MCF 10A (cell line): ENCODE measurements around the gene CCDC83. TPM values are rescaled to one million over a fixed set of nuclear protein-coding genes. Genes with fewer than 3 reads are reported as not detected.
"Not testable (repeated sequence)": the region's sequence is repeated elsewhere in the genome, so short reads cannot be mapped to it uniquely, and the experiment has no call there.

ENCODE experiments used
- BruUV-seq: library from RNA; stranded (reverse); fragments of 400-500 nt; replicated peaks from 2 replicates; lab custom pipeline; 2021; lab: Mats Ljungman, UMichigan
- CTCF ChIA-PET: fragments of 300-600 bp; sonication (Branson Sonifier 250); formaldehyde crosslinking; extraction: SDS; loops from one replicate; lab custom pipeline; 2021; ENCODE audit warnings: antibody characterized with exemption, inconsistent platforms; lab: Yijun Ruan, JAX
- POLR2A ChIA-PET: fragments of 300-600, 350-650 bp; sonication (Branson Sonifier 250); formaldehyde crosslinking; extraction: SDS; loops from one replicate; lab custom pipeline; 2020; ENCODE audit warnings: antibody characterized with exemption, inconsistent platforms; lab: Yijun Ruan, JAX
- DNase-seq: peaks from one replicate; pipeline ENCODE4 v3.0.0-alpha.2; 2018; ENCODE audit not compliant: unreplicated experiment
- H3K27ac Mint-ChIP-seq: one replicate; pipeline ENCODE4 v1.8.0; 2022; ENCODE audit warnings: mild to moderate bottlenecking, low read depth, mixed read lengths; ENCODE audit not compliant: unreplicated experiment
- H3K27me3 Mint-ChIP-seq: one replicate; pipeline ENCODE4 v1.8.0; 2022; ENCODE audit warnings: mixed read lengths; ENCODE audit not compliant: insufficient read depth, unreplicated experiment
- H3K36me3 Mint-ChIP-seq: one replicate; pipeline ENCODE4 v1.8.0; 2022; ENCODE audit warnings: mild to moderate bottlenecking, moderate library complexity, mixed read lengths; ENCODE audit not compliant: insufficient read depth, unreplicated experiment
- H3K4me1 Mint-ChIP-seq: one replicate; pipeline ENCODE4 v1.8.0; 2022; ENCODE audit warnings: mixed read lengths; ENCODE audit not compliant: insufficient read depth, unreplicated experiment
- H3K4me3 Mint-ChIP-seq: one replicate; pipeline ENCODE4 v1.8.0; 2022; ENCODE audit warnings: mild to moderate bottlenecking, moderate library complexity, mixed read lengths; ENCODE audit not compliant: unreplicated experiment
- H3K9me3 Mint-ChIP-seq: one replicate; pipeline ENCODE4 v1.8.0; 2022; ENCODE audit warnings: mixed read lengths; ENCODE audit not compliant: unreplicated experiment
- CTCF ChIP-seq: fragments of 200-600 bp; IDR thresholded peaks from one replicate; pipeline ENCODE4 v1.8.0; 2022; ENCODE audit warnings: antibody characterized with exemption, mild to moderate bottlenecking; ENCODE audit not compliant: unreplicated experiment
- intact Hi-C: fragments of 100-400 bp; cut with micrococcal nuclease; formaldehyde crosslinking; loops from 2 replicates; pipeline ENCODE4 v1.14.1; 2022
- total RNA-seq: library from RNA; stranded (reverse); gene quantifications from 2 replicates; pipeline ENCODE4 v1.2.3, GENCODE V29; 2022

CCDC83 gene
- total RNA-seq, 1 experiment from 2014 or later, result not detected

GRCh38 chr11:85848006-85848405 lies 7.2 kb upstream of the CCDC83 start:
- CTCF ChIA-PET, result interaction anchor here (0.6 to 1.1 kb wide), 2 partner anchors 371 to 444 kb away, joined by 3 read pairs; no protein-coding TSS in a partner anchor
- TF ChIP-seq CTCF, result no peak
- no peak for DNase-seq
- POLR2A ChIA-PET, result interaction anchor here (0.7 kb wide), 2 partner anchors 151 to 397 kb away, joined by 3 read pairs; partner anchors contain the start of gene EED
- H3K4me1 Mint-ChIP-seq, result peaks cover 13% of the 10 kb centered on the region
- no peak overlapping the region for H3K4me3 Mint-ChIP-seq
- H3K27ac Mint-ChIP-seq, result no peak overlapping the region
- H3K27me3 Mint-ChIP-seq, result no peaks in the 10 kb centered on the region
- H3K9me3 Mint-ChIP-seq, result no peaks in the 10 kb centered on the region
- intact Hi-C loops, result no loop called here
- no TSS peak for BruUV-seq
- H3K36me3 Mint-ChIP-seq, result no peaks in the 10 kb centered on the region

GRCh38 chr11:85848556-85848955 lies 6.6 kb upstream of the CCDC83 start:
- no peak overlapping the region for H3K27ac Mint-ChIP-seq
- ChIA-PET POLR2A (interaction anchor here (0.7 kb wide), 1 partner anchor 396 kb away, joined by 3 read pairs; the partner anchor contains the start of gene EED), CTCF (interaction anchor here (0.6 kb wide), 2 partner anchors 182 to 370 kb away, joined by 3 read pairs; no protein-coding TSS in a partner anchor)
- intact Hi-C loops, result no loop called here
- H3K4me1 Mint-ChIP-seq, result peaks cover 13% of the 10 kb centered on the region
- H3K27me3 Mint-ChIP-seq, result no peaks in the 10 kb centered on the region
- no peak for DNase-seq
- no peak for TF ChIP-seq CTCF
- no TSS peak for BruUV-seq
- H3K4me3 Mint-ChIP-seq, result no peak overlapping the region
- no peaks in the 10 kb centered on the region for H3K36me3 Mint-ChIP-seq
- no peaks in the 10 kb centered on the region for H3K9me3 Mint-ChIP-seq

- intact Hi-C loops, result loop anchor here (10.0 kb wide), 2 partner anchors 192 to 562 kb away; no protein-coding TSS in a partner anchor
- not testable (repeated sequence) for BruUV-seq, H3K36me3 Mint-ChIP-seq, DNase-seq, H3K27ac Mint-ChIP-seq, H3K4me3 Mint-ChIP-seq, H3K4me1 Mint-ChIP-seq, H3K27me3 Mint-ChIP-seq, H3K9me3 Mint-ChIP-seq
- CTCF ChIA-PET, result interaction anchor here (0.7 to 0.9 kb wide), 3 partner anchors 14 to 566 kb away, joined by 3 read pairs; no protein-coding TSS in a partner anchor
- POLR2A ChIA-PET, result interaction anchor here (0.6 kb wide), 1 partner anchor 907 kb away, joined by 3 read pairs; no protein-coding TSS in a partner anchor
Observed at GRCh38 chr11:85852754-85853153, 2.4 kb upstream of the CCDC83 start.

- not testable (repeated sequence) for H3K27me3 Mint-ChIP-seq, H3K4me3 Mint-ChIP-seq, DNase-seq, H3K27ac Mint-ChIP-seq, BruUV-seq, H3K4me1 Mint-ChIP-seq, H3K36me3 Mint-ChIP-seq, H3K9me3 Mint-ChIP-seq
- CTCF ChIA-PET, result interaction anchor here (0.6 to 2.0 kb wide), 2 partner anchors 340 to 564 kb away, joined by 4 to 11 read pairs; no protein-coding TSS in a partner anchor
- POLR2A ChIA-PET, result interaction anchor here (1.7 kb wide), 1 partner anchor 9 kb away, joined by 9 read pairs; no protein-coding TSS in a partner anchor
- intact Hi-C loops, result loop anchor here (10.0 kb wide), 2 partner anchors 191 to 561 kb away; no protein-coding TSS in a partner anchor
Observed at GRCh38 chr11:85853541-85853940, 1.6 kb upstream of the CCDC83 start.

GRCh38 chr11:85854212-85854556 lies 999 bp upstream of the CCDC83 start:
- Mint-ChIP-seq H3K36me3 (no peaks in the 10 kb centered on the region), H3K4me3 (peak overlapping the region; percentile 76), H3K27me3 (no peaks in the 10 kb centered on the region), H3K9me3 (peaks cover 5% of the 10 kb centered on the region), H3K4me1 (no peaks in the 10 kb centered on the region), H3K27ac (peak overlapping the region; percentile 87)
- POLR2A ChIA-PET, result interaction anchor here (0.6 to 1.7 kb wide), 5 partner anchors 9 to 553 kb away, joined by 4 to 9 read pairs (median 4); partner anchors contain the start of genes CREBZF and HIKESHI
- BruUV-seq, result TSS peak; percentile 86
- no peak for TF ChIP-seq CTCF
- CTCF ChIA-PET, result interaction anchor here (0.5 to 2.2 kb wide), 28 partner anchors 9 to 1553 kb away, joined by 3 to 28 read pairs (median 4); no protein-coding TSS in a partner anchor
- intact Hi-C loops, result loop anchor here (1.0 to 10.0 kb wide), 5 partner anchors 160 to 965 kb away; no protein-coding TSS in a partner anchor
- no peak for DNase-seq
